GM19438 (cell line): ENCODE measurements around the gene KLHL33.

Source experiments
- ATAC-seq: cut with Tn5 transposase; IDR thresholded peaks from one replicate; pipeline ENCODE4 v1.9.1; 2021; ENCODE audit warnings: low read depth; ENCODE audit not compliant: unreplicated experiment

The KLHL33 gene

DNA sequence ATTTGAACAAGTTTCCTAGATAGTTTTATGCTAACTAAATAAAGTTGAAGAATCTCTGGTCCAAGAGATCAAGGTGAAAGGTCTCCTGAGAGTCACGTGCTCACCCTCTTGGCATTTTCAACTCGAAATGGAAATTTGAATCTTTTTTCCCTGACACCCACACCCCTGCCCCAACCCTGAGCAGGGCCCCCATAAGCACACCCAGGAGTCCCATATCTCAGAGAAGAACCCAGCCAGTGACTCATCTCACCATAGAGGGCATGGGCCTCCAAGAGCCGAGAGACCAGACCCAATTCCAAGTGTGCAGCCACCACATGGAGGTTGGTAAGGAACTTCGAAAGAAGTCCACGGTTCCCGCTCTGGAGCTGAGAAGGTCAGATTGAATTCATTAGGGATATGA, 55.3 kb downstream of the KLHL33 start:
- no peak for ATAC-seq

DNA sequence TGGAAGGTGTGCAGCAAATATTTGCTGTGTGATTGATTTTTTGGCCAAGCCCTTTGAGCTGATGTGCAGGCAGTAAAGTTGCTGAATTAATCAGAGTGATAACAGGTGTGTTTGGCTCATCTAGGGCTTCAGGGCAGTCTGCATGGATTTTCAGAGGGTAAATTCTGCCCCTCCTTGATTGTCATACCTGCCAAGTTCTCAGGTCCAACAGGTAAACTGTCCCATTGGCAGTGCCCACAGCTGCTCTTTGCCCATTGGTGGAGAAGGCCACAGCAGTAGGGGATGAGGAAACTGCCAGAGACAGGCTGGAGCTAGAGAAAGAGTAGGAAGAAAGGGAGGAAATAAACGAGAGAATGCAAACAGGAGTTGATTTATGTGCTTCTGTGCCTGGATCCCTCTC, 56.2 kb downstream of the KLHL33 start:
- ATAC-seq: no peak

DNA sequence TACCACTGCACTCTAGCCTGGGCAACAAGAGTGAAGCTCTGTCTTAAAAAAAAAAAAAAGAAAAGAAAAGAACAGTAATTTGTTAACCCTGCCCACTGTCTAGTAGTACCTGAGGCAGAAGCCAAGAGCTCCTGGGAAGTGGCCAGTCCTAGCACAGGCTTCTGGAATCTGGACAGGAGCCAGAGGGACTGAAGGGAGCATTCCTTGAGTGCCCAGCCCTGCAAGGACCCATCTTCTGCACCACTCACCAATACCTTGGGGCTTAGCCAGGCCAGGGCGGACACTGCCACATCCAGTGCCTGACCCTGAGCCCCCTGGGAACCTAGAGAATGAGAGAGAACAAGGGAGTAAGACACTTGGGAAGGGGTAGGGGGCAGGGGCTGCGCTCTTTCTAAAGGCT, 58.8 kb downstream of the KLHL33 start:
- no peak for ATAC-seq

DNA sequence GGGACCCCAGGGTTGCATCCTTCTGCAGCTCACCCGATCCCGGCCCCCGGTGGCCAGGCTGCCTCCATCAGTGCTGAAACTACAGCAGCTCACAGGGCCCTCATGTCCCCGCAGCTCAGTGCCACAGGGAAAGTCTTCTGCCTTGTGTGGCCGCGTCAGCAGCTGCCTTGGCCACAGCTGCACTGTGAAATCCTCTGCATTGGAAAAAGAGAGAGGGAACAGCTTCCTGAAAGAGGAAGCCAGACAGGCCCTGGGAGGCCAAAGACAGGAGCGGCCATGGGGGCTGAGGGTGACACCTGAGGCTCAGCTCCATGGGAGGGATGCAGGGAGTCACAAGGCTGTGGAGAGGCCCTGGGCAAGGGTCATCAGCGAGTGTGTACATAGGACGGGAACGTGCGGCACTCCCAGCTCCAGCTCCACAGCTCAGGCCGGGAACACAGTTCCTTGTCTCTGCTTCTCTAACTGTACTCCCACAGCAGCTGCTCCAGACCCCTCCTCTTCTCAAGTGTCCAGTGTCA, 59.8 kb downstream of the KLHL33 start:
- ATAC-seq: no peak
